Peyer's patch (tissue), 4 donors: ENCODE measurements around the gene PDE4D. TPM values are rescaled to one million over a fixed set of nuclear protein-coding genes. Genes with fewer than 3 reads are reported as not detected.

ENCODE experiments used
- DNase-seq, 3 donors: peaks; one replicate each; pipeline ENCODE4 v3.0.0-alpha.2; 2017 to 2019
- H3K27ac ChIP-seq, 4 donors: fragments of 200-600 bp; sonication (generic); one replicate each; pipeline ENCODE4 v1.5.1; 2016 to 2019
- H3K27me3 ChIP-seq, 2 donors: fragments of 200-600 bp; sonication (generic); one replicate each; pipeline ENCODE4 v1.5.1; 2019
- H3K36me3 ChIP-seq, 3 donors: fragments of 200-600 bp; sonication (generic); one replicate each; pipeline ENCODE4 v1.5.1; 2016 to 2019
- H3K4me1 ChIP-seq, 4 donors: fragments of 200-600 bp; sonication (generic); one replicate each; pipeline ENCODE4 v1.5.1; 2016 to 2019
- H3K4me3 ChIP-seq, 4 donors: fragments of 200-600 bp; sonication (generic); 1 replicate in 3 of 4; 2 replicates in 1 of 4; pipeline ENCODE4 v1.5.1; 2016 to 2019; ENCODE audit warnings: mild to moderate bottlenecking in 1 of 4
- H3K9me3 ChIP-seq, 4 donors: fragments of 200-600 bp; sonication (generic); one replicate each; pipeline ENCODE4 v1.5.1; 2016 to 2019; ENCODE audit warnings: mild to moderate bottlenecking in 1 of 4
- POLR2A ChIP-seq, 2 donors: fragments of 450-650 bp; IDR thresholded peaks; one replicate each; pipeline ENCODE4 v1.5.1; 2017; ENCODE audit warnings: antibody characterized with exemption in 2 of 2, mild to moderate bottlenecking in 2 of 2, moderate library complexity in 2 of 2
- total RNA-seq, 4 donors: library from RNA; depleted of rRNA; stranded (reverse); fragments of >200 nt; gene quantifications; one replicate each; pipeline ENCODE4 v1.1.0, GENCODE V29; 2016
- TF ChIP-seq, protein P1 (sequence below), 6 experiments: fragments of 450-650 bp in 4 of 6; fragments of 200-600 bp in 2 of 6; sonication (generic) in 1 of 6; IDR thresholded peaks; one replicate each; pipeline ENCODE4 v1.5.1; 2017 to 2019; ENCODE audit warnings: antibody characterized with exemption in 6 of 6, mild to moderate bottlenecking in 3 of 6, moderate library complexity in 1 of 6

Gene PDE4D
- total RNA-seq, 4 donors from 2014 or later, result 19.8 to 89.1 (median 43.9) TPM

DNA sequence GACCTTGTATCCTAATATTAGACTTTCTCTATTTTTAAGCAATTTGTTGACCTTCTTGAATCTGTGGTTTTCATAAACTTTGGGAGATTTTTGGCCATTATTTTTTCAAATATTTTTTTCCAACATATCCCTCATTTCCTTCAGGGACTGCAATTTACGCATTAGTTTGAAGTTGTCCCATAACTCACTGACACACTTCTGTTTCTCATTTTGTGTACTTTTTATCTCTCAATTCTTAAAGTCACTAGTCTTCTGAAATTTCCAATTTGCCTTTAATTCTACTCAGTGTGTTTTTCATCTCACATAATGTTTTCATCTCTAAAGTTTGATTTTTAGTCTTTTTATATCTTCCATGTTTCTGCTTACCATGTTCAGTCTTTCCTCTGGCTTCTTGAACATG lies 953.9 kb downstream of the PDE4D start:
- no peaks in the 10 kb centered on the region for H3K9me3 ChIP-seq
- no peaks in the 10 kb centered on the region for H3K36me3 ChIP-seq
- TF ChIP-seq POLR2A (IDR thresholded peaks at IDR 0.05), result no peak
- TF ChIP-seq, protein P1, sequence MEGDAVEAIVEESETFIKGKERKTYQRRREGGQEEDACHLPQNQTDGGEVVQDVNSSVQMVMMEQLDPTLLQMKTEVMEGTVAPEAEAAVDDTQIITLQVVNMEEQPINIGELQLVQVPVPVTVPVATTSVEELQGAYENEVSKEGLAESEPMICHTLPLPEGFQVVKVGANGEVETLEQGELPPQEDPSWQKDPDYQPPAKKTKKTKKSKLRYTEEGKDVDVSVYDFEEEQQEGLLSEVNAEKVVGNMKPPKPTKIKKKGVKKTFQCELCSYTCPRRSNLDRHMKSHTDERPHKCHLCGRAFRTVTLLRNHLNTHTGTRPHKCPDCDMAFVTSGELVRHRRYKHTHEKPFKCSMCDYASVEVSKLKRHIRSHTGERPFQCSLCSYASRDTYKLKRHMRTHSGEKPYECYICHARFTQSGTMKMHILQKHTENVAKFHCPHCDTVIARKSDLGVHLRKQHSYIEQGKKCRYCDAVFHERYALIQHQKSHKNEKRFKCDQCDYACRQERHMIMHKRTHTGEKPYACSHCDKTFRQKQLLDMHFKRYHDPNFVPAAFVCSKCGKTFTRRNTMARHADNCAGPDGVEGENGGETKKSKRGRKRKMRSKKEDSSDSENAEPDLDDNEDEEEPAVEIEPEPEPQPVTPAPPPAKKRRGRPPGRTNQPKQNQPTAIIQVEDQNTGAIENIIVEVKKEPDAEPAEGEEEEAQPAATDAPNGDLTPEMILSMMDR (IDR thresholded peaks at IDR 0.05), result no peak
- no peak overlapping the region for H3K27ac ChIP-seq
- H3K4me1 ChIP-seq, result no peaks in the 10 kb centered on the region
- DNase-seq, result no peak
- H3K4me3 ChIP-seq, result no peak overlapping the region
- H3K27me3 ChIP-seq, result no peaks in the 10 kb centered on the region

DNA sequence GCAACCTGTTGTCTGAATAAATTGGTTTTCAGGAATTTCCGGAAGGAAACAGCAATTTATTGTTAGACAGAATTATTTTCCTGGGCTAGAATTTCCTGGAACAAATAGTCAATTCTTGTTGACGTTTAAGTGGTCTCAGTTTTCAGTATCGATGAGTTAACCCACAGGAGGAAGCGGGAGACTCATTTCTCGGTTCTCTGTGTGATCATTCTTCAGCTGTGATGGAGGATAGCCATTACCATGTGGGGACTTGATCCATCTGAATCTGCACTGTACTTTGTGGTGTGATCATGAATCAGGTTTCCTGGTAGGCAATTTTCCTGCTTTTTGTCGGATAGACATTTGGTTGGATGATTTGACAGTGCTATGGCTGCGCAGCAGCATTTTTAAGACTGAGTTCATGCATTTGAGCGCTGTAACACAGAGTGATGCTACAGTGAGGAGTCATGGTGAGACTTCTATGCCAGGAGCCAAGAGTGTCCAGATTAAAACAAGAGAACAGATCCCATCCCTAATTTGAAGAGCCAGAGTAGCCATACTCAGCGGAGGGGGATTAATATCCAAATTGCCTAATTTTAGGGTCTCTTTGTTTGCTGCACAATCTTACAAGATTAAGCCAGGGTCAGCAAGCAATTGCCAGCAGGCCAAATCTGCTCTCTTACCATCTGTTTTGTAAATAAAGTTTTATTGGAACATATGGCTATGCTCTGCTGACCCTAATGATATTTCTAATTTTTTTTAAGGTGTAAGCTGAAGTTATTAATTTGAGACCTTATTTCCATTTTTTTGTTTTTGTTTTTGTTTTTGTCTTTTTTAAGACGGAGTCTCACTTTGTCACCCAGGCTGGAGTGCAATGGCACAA lies 954.7 kb downstream of the PDE4D start:
- H3K4me3 ChIP-seq, result no peak overlapping the region
- no peak for DNase-seq

DNA sequence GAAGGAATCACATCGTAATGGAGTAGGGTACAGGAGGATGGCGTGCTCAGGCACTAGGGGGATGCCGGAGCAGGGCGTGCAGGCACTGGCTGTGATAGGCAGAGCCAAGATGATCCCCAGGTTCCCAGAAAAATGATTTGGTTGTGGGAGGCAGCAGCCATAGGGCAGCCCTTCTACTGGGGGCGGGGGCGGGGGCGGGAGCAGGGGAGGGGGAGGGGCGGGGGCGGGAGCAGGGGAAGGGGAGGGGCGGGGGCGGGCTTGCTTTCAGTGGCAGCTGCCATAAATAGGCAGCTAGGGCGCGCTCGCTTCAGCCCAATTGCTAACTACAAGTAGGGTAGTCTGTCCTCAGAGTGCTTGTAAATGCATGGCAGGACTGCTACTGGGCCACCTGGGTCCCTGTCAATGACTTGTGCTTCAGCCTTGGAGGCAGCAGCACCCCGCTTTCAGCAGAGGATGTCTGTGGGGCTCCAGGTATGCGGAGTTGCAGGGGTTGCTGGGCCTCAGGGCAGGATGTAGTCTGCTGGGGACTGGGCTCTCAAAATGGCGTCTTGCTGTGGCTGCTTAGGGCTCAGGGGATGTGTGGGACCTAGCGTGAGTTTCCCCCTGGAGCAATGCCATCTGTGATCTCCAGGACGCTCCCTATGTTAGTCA lies 956.4 kb downstream of the PDE4D start:
- no peaks in the 10 kb centered on the region for H3K36me3 ChIP-seq
- no peaks in the 10 kb centered on the region for H3K9me3 ChIP-seq
- no peak for DNase-seq
- no peak overlapping the region for H3K4me3 ChIP-seq
- no peak for TF ChIP-seq POLR2A (IDR thresholded peaks at IDR 0.05)
- TF ChIP-seq, protein P1 (IDR thresholded peaks at IDR 0.05), result no peak
- H3K4me1 ChIP-seq, result no peaks in the 10 kb centered on the region
- H3K27me3 ChIP-seq, result no peaks in the 10 kb centered on the region
- H3K27ac ChIP-seq, result no peak overlapping the region

More for the DNA sequence above, 954.7 kb downstream of the PDE4D start:
- TF ChIP-seq, protein P1 (IDR thresholded peaks at IDR 0.05), result no peak
- TF ChIP-seq POLR2A (IDR thresholded peaks at IDR 0.05), result no peak
- no peak overlapping the region for H3K27ac ChIP-seq
- no peaks in the 10 kb centered on the region for H3K27me3 ChIP-seq
- no peaks in the 10 kb centered on the region for H3K9me3 ChIP-seq
- H3K4me1 ChIP-seq, result no peaks in the 10 kb centered on the region
- no peaks in the 10 kb centered on the region for H3K36me3 ChIP-seq

DNA sequence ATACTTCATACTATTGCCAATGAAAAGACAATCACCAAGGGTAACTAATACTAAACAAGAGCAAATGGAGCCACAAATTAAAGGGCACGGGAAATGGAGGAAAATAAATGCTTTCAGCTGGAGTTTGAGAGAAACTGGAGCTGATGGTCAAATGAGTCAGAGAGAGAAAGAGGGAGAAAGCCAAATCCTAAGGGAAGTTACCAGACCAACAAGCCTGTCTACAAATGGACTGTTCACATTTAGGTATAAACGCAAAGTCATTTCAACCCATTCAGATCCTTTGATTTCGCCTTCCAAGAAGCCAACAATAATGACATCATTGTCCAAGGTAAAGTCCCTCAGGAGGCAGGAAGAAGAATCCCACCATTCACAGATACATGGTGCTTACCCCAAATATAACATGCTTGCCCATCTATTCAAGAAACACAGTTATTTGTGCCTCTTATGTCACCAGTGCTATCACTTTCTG lies 958.9 kb downstream of the PDE4D start:
- Histone ChIP-seq H3K27me3 (no peaks in the 10 kb centered on the region), H3K27ac (no peak overlapping the region), H3K4me3 (no peak overlapping the region), H3K4me1 (no peaks in the 10 kb centered on the region), H3K36me3 (no peaks in the 10 kb centered on the region), H3K9me3 (no peaks in the 10 kb centered on the region)
- TF ChIP-seq, protein P1 (IDR thresholded peaks at IDR 0.05), result no peak
- no peak for TF ChIP-seq POLR2A (IDR thresholded peaks at IDR 0.05)
- no peak for DNase-seq

DNA sequence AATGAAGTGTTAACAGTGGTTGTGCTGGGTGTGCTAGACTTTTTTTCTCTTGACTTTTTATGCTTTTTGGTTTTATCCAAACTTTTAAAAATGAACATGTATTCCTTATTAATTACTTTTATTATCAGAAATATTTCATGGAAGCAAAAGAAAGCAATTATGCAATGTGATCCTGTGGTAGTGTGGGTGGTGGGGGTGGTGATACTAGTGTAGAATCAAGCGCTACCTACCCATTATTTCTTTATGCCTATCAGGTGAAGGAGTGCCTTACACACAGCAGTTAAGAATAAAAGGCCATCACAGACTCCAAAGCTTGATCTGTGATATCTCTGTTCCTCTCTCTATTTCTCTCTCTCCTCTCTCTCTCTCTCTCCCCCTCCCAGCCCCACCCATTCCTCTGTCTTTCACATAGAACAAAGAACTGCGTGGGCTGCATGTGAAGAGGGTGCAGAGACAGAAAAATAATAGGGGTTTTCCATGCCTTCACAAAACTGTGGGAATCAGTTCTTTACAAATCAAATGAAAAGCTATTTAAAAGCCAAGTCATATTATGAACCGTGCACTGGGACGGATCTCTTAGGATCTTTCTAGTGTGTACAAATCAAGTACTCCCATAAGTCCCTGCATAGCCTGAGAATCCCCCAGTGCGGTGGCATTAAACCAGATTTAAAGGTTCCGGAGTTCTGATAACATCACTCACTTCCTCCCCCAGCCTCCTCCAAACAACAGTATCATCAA lies 959.5 kb downstream of the PDE4D start:
- Histone ChIP-seq H3K9me3 (no peaks in the 10 kb centered on the region), H3K4me3 (no peak overlapping the region), H3K4me1 (no peaks in the 10 kb centered on the region), H3K36me3 (no peaks in the 10 kb centered on the region), H3K27me3 (no peaks in the 10 kb centered on the region), H3K27ac (no peak overlapping the region)
- DNase-seq, result no peak
- TF ChIP-seq POLR2A (IDR thresholded peaks at IDR 0.05), result no peak
- TF ChIP-seq, protein P1 (IDR thresholded peaks at IDR 0.05), result no peak
